Nephron (organoid): Measurements from ENCODE around the gene ABT1.

Experiments used
- H3K27ac Mint-ChIP-seq, 3 experiments: 2 replicates each; pipeline ENCODE4 v1.8.0; 2020; ENCODE audit warnings: mixed read lengths in 3 of 3, mild to moderate bottlenecking in 2 of 3, moderate library complexity in 1 of 3
- H3K27me3 Mint-ChIP-seq: 2 replicates; pipeline ENCODE4 v1.8.0; 2021; ENCODE audit warnings: low read depth, mild to moderate bottlenecking, moderate library complexity, mixed read lengths
- H3K36me3 Mint-ChIP-seq: 2 replicates; pipeline ENCODE4 v1.8.0; 2020; ENCODE audit warnings: low read depth, mixed read lengths
- H3K4me1 Mint-ChIP-seq: 2 replicates; pipeline ENCODE4 v1.8.0; 2020; ENCODE audit warnings: mixed read lengths
- H3K4me3 Mint-ChIP-seq, 3 experiments: 2 replicates each; pipeline ENCODE4 v1.8.0; 2020; ENCODE audit warnings: mild to moderate bottlenecking in 3 of 3, mixed read lengths in 3 of 3, moderate library complexity in 2 of 3
- H3K9me3 Mint-ChIP-seq: 2 replicates; pipeline ENCODE4 v1.8.0; 2020; ENCODE audit warnings: mixed read lengths
- CTCF ChIP-seq, 3 experiments: fragments of 200-600 bp; sonication (generic); IDR thresholded peaks; one replicate each; pipeline ENCODE4 v1.5.0; 2021; ENCODE audit warnings: antibody characterized with exemption in 3 of 3; ENCODE audit not compliant: unreplicated experiment in 3 of 3

Gene ABT1

GRCh38 chr6:26593278-26594130 lies 3.2 kb upstream of the ABT1 start:
- no peaks in the 10 kb centered on the region for H3K9me3 Mint-ChIP-seq
- H3K36me3 Mint-ChIP-seq: peaks cover 1% of the 10 kb centered on the region
- no peak for TF ChIP-seq CTCF (IDR thresholded peaks at IDR 0.05; ENCODE audit: unreplicated experiment in 3 of 3)
- H3K27me3 Mint-ChIP-seq: peaks cover 17% of the 10 kb centered on the region
- H3K4me1 Mint-ChIP-seq: peaks cover 5% of the 10 kb centered on the region
- H3K27ac Mint-ChIP-seq: no peak overlapping the region
- peak overlapping the region in 1 of 3 experiments; percentile 22 for H3K4me3 Mint-ChIP-seq

GRCh38 chr6:26594131-26594498 lies 2.6 kb upstream of the ABT1 start:
- Mint-ChIP-seq H3K4me1 (peaks cover 5% of the 10 kb centered on the region), H3K4me3 (peak overlapping the region in 2 of 3 experiments; percentile 13 to 66), H3K9me3 (no peaks in the 10 kb centered on the region), H3K27ac (no peak overlapping the region), H3K27me3 (peaks cover 15% of the 10 kb centered on the region), H3K36me3 (peaks cover 4% of the 10 kb centered on the region)
- TF ChIP-seq CTCF (IDR thresholded peaks at IDR 0.05; ENCODE audit: unreplicated experiment in 3 of 3): no peak

GRCh38 chr6:26594730-26595632 lies 1.8 kb upstream of the ABT1 start:
- no peaks in the 10 kb centered on the region for H3K9me3 Mint-ChIP-seq
- peak overlapping the region in 2 of 3 experiments; percentile 47 to 66 for H3K4me3 Mint-ChIP-seq
- peaks cover 5% of the 10 kb centered on the region for H3K4me1 Mint-ChIP-seq
- no peak for TF ChIP-seq CTCF (IDR thresholded peaks at IDR 0.05; ENCODE audit: unreplicated experiment in 3 of 3)
- peaks cover 10% of the 10 kb centered on the region for H3K36me3 Mint-ChIP-seq
- H3K27ac Mint-ChIP-seq: no peak overlapping the region
- H3K27me3 Mint-ChIP-seq: peaks cover 6% of the 10 kb centered on the region

GRCh38 chr6:26595669-26596269 lies 984 bp upstream of the ABT1 start:
- peaks cover 5% of the 10 kb centered on the region for H3K4me1 Mint-ChIP-seq
- H3K27me3 Mint-ChIP-seq: no peaks in the 10 kb centered on the region
- H3K27ac Mint-ChIP-seq: no peak overlapping the region
- H3K9me3 Mint-ChIP-seq: no peaks in the 10 kb centered on the region
- peaks cover 14% of the 10 kb centered on the region for H3K36me3 Mint-ChIP-seq
- peak; percentile 97 to 98 (median 98) for TF ChIP-seq CTCF (IDR thresholded peaks at IDR 0.05; ENCODE audit: unreplicated experiment in 3 of 3)
- H3K4me3 Mint-ChIP-seq: no peak overlapping the region

GRCh38 chr6:26597389-26597766 lies 625 bp downstream of the ABT1 start:
- Mint-ChIP-seq H3K4me3 (no peak overlapping the region), H3K4me1 (peaks cover 5% of the 10 kb centered on the region), H3K9me3 (no peaks in the 10 kb centered on the region), H3K36me3 (peaks cover 14% of the 10 kb centered on the region), H3K27me3 (no peaks in the 10 kb centered on the region), H3K27ac (no peak overlapping the region)
- TF ChIP-seq CTCF (IDR thresholded peaks at IDR 0.05; ENCODE audit: unreplicated experiment in 3 of 3): no peak
